Astrocyte (in vitro differentiated cells and primary cell): ENCODE measurements around the gene IL20RA. TPM values are rescaled to one million over a fixed set of nuclear protein-coding genes. Genes with fewer than 3 reads are reported as not detected.

ENCODE experiments used
- DNase-seq: peaks from one replicate; pipeline ENCODE4 v3.0.0-alpha.2; 2010; ENCODE audit warnings: low read depth
- FAIRE-seq: peaks from 2 replicates; lab custom pipeline; 2011; peaks lifted over from hg19 to GRCh38; lab: Jason Lieb, UNC
- H2AFZ ChIP-seq: 2 replicates; pipeline ENCODE4 v1.6.0; 2012; ENCODE audit warnings: low read depth, low read length, inconsistent platforms
- H3K27ac ChIP-seq: 2 replicates; pipeline ENCODE4 v1.5.1; 2011; ENCODE audit warnings: low read depth, low read length, inconsistent platforms
- H3K27me3 ChIP-seq: 2 replicates; pipeline ENCODE4 v1.6.0; 2011; ENCODE audit warnings: low read length, inconsistent platforms; ENCODE audit not compliant: insufficient read depth
- H3K36me3 ChIP-seq: 2 replicates; pipeline ENCODE4 v1.5.1; 2011; ENCODE audit warnings: low read length, inconsistent platforms; ENCODE audit not compliant: insufficient read depth
- H3K4me1 ChIP-seq: 2 replicates; pipeline ENCODE4 v1.5.1; 2011; ENCODE audit warnings: low read length, inconsistent platforms; ENCODE audit not compliant: insufficient read depth
- H3K4me2 ChIP-seq: 2 replicates; pipeline ENCODE4 v1.6.0; 2012; ENCODE audit warnings: low read length, inconsistent platforms
- H3K4me3 ChIP-seq: 2 replicates; pipeline ENCODE4 v1.5.1; 2011; ENCODE audit warnings: low read depth, mild to moderate bottlenecking, low read length, inconsistent platforms; ENCODE audit not compliant: insufficient read depth
- H3K79me2 ChIP-seq: 2 replicates; pipeline ENCODE4 v1.6.0; 2012; ENCODE audit warnings: mild to moderate bottlenecking, low read length, inconsistent platforms; ENCODE audit not compliant: insufficient read depth
- H3K9ac ChIP-seq: 2 replicates; pipeline ENCODE4 v1.6.0; 2012; ENCODE audit warnings: mild to moderate bottlenecking, low read length, inconsistent platforms
- H3K9me3 ChIP-seq: 2 replicates; pipeline ENCODE4 v1.5.1; 2012; ENCODE audit warnings: low read depth, mild to moderate bottlenecking, low read length, inconsistent platforms; ENCODE audit not compliant: insufficient read depth
- H4K20me1 ChIP-seq: 2 replicates; pipeline ENCODE4 v1.6.0; 2012; ENCODE audit warnings: low read length, inconsistent platforms; ENCODE audit not compliant: insufficient read depth
- H3K27ac Mint-ChIP-seq: one replicate; pipeline ENCODE4 v1.8.0; 2021; ENCODE audit warnings: mild to moderate bottlenecking, mixed read lengths; ENCODE audit not compliant: unreplicated experiment
- H3K27me3 Mint-ChIP-seq: one replicate; pipeline ENCODE4 v1.8.0; 2021; ENCODE audit warnings: low read depth, mixed read lengths; ENCODE audit not compliant: unreplicated experiment
- H3K36me3 Mint-ChIP-seq: one replicate; pipeline ENCODE4 v1.8.0; 2021; ENCODE audit warnings: low read depth, mixed read lengths; ENCODE audit not compliant: unreplicated experiment
- H3K4me1 Mint-ChIP-seq: one replicate; pipeline ENCODE4 v1.8.0; 2021; ENCODE audit warnings: low read depth, mixed read lengths; ENCODE audit not compliant: unreplicated experiment
- H3K4me3 Mint-ChIP-seq: one replicate; pipeline ENCODE4 v1.8.0; 2021; ENCODE audit warnings: mild to moderate bottlenecking, moderate library complexity, mixed read lengths; ENCODE audit not compliant: unreplicated experiment
- H3K9me3 Mint-ChIP-seq: one replicate; pipeline ENCODE4 v1.8.0; 2021; ENCODE audit warnings: mild to moderate bottlenecking, mixed read lengths; ENCODE audit not compliant: unreplicated experiment
- CTCF ChIP-seq: IDR thresholded peaks from 2 replicates; pipeline ENCODE4 v1.5.1; 2011; ENCODE audit warnings: low read depth, mild to moderate bottlenecking, inconsistent platforms, low read length, moderate library complexity; ENCODE audit not compliant: insufficient read depth
- EZH2 ChIP-seq: IDR thresholded peaks from 2 replicates; pipeline ENCODE4 v1.6.1; 2012; ENCODE audit warnings: mild to moderate bottlenecking, low read length, inconsistent platforms; ENCODE audit not compliant: insufficient read depth
- total RNA-seq: library from RNA; stranded (reverse); gene quantifications from 2 replicates; pipeline ENCODE4 v1.2.1, GENCODE V29; 2021

Gene IL20RA
- total RNA-seq, 1 donor from 2014 or later = 0.07 TPM

- H3K27me3 Mint-ChIP-seq = peaks cover 4% of the 10 kb centered on the region
- H3K9me3 Mint-ChIP-seq = no peaks in the 10 kb centered on the region
- DNase-seq = no peak
- H2AFZ ChIP-seq = no peak overlapping the region
- no peak for FAIRE-seq
- no peaks in the 10 kb centered on the region for H3K9me3 ChIP-seq
- no peak overlapping the region for H3K4me3 Mint-ChIP-seq
- H3K27ac Mint-ChIP-seq = no peak overlapping the region
- no peaks in the 10 kb centered on the region for H3K79me2 ChIP-seq
- H3K4me1 Mint-ChIP-seq = peaks cover 4% of the 10 kb centered on the region
- TF ChIP-seq EZH2 = no peak
- no peak for TF ChIP-seq CTCF
- H3K9ac ChIP-seq = no peak overlapping the region
- no peaks in the 10 kb centered on the region for H3K36me3 Mint-ChIP-seq
- no peaks in the 10 kb centered on the region for H4K20me1 ChIP-seq
- no peak overlapping the region for H3K4me3 ChIP-seq
- no peak overlapping the region for H3K4me2 ChIP-seq
- peaks cover 8% of the 10 kb centered on the region for H3K27me3 ChIP-seq
- no peaks in the 10 kb centered on the region for H3K36me3 ChIP-seq
- no peak overlapping the region for H3K27ac ChIP-seq
- no peaks in the 10 kb centered on the region for H3K4me1 ChIP-seq
These were observed 47.3 kb upstream of the IL20RA start for GRCh38 chr6:137092018-137092417.

- Mint-ChIP-seq H3K36me3 (no peaks in the 10 kb centered on the region), H3K4me1 (peaks cover 4% of the 10 kb centered on the region), H3K27ac (no peak overlapping the region), H3K27me3 (peaks cover 4% of the 10 kb centered on the region), H3K4me3 (no peak overlapping the region), H3K9me3 (no peaks in the 10 kb centered on the region)
- DNase-seq = no peak
- H3K27ac ChIP-seq = no peak overlapping the region
- H3K79me2 ChIP-seq = no peaks in the 10 kb centered on the region
- H3K9me3 ChIP-seq = no peaks in the 10 kb centered on the region
- H2AFZ ChIP-seq = no peak overlapping the region
- no peak overlapping the region for H3K4me2 ChIP-seq
- H3K4me3 ChIP-seq = no peak overlapping the region
- H3K4me1 ChIP-seq = no peaks in the 10 kb centered on the region
- TF ChIP-seq EZH2 (no peak), CTCF (no peak)
- peaks cover 10% of the 10 kb centered on the region for H3K27me3 ChIP-seq
- no peak overlapping the region for H3K9ac ChIP-seq
- no peaks in the 10 kb centered on the region for H4K20me1 ChIP-seq
- no peaks in the 10 kb centered on the region for H3K36me3 ChIP-seq
- no peak for FAIRE-seq
These were observed 44.5 kb upstream of the IL20RA start for GRCh38 chr6:137089305-137089704.

GRCh38 chr6:137087902-137088301 lies 43.1 kb upstream of the IL20RA start:
- Mint-ChIP-seq H3K27me3 (peaks cover 4% of the 10 kb centered on the region), H3K4me3 (no peak overlapping the region), H3K36me3 (no peaks in the 10 kb centered on the region), H3K9me3 (no peaks in the 10 kb centered on the region), H3K27ac (no peak overlapping the region), H3K4me1 (peaks cover 4% of the 10 kb centered on the region)
- no peaks in the 10 kb centered on the region for H3K4me1 ChIP-seq
- no peak overlapping the region for H2AFZ ChIP-seq
- FAIRE-seq (no peak), DNase-seq (no peak)
- no peaks in the 10 kb centered on the region for H3K79me2 ChIP-seq
- H3K36me3 ChIP-seq = no peaks in the 10 kb centered on the region
- TF ChIP-seq EZH2 (no peak), CTCF (no peak)
- no peak overlapping the region for H3K4me3 ChIP-seq
- H3K27me3 ChIP-seq = peaks cover 10% of the 10 kb centered on the region
- no peak overlapping the region for H3K9ac ChIP-seq
- H3K27ac ChIP-seq = no peak overlapping the region
- H4K20me1 ChIP-seq = no peaks in the 10 kb centered on the region
- no peak overlapping the region for H3K4me2 ChIP-seq
- no peaks in the 10 kb centered on the region for H3K9me3 ChIP-seq
